Chondrocyte (in vitro differentiated cells): Measurements from ENCODE around the gene GRIK2. TPM values are rescaled to one million over a fixed set of nuclear protein-coding genes. Genes with fewer than 3 reads are reported as not detected.

Source experiments
- DNase-seq: peaks from one replicate; pipeline ENCODE4 v3.0.0; 2021; ENCODE audit warnings: mixed read lengths, low spot score
- H3K27ac Mint-ChIP-seq: one replicate; pipeline ENCODE4 v1.8.0; 2021; ENCODE audit warnings: mild to moderate bottlenecking, moderate library complexity, mixed read lengths; ENCODE audit not compliant: unreplicated experiment
- H3K27me3 Mint-ChIP-seq: 2 replicates; pipeline ENCODE4 v1.8.0; 2021; ENCODE audit warnings: low read depth, mixed read lengths
- H3K36me3 Mint-ChIP-seq: 2 replicates; pipeline ENCODE4 v1.8.0; 2021; ENCODE audit warnings: low read depth, mixed read lengths
- H3K4me1 Mint-ChIP-seq: 2 replicates; pipeline ENCODE4 v1.8.0; 2021; ENCODE audit warnings: low read depth, mild to moderate bottlenecking, mixed read lengths
- H3K4me3 Mint-ChIP-seq: one replicate; pipeline ENCODE4 v1.8.0; 2021; ENCODE audit warnings: mild to moderate bottlenecking, moderate library complexity, mixed read lengths; ENCODE audit not compliant: unreplicated experiment
- H3K9me3 Mint-ChIP-seq: 2 replicates; pipeline ENCODE4 v1.8.0; 2021; ENCODE audit warnings: low read depth, mixed read lengths
- CTCF ChIP-seq: fragments of 200-600 bp; sonication (generic); IDR thresholded peaks from 2 replicates; pipeline ENCODE4 v1.5.0; 2021; ENCODE audit warnings: antibody characterized with exemption, mild to moderate bottlenecking, moderate library complexity
- total RNA-seq: library from RNA; stranded (reverse); gene quantifications from 3 replicates; pipeline ENCODE4 v1.2.1, GENCODE V29; 2021

Gene GRIK2
- total RNA-seq, 1 donor from 2014 or later, result 8.2 TPM

GRCh38 chr6:101765281-101765680 lies 371.8 kb downstream of the GRIK2 start:
- Mint-ChIP-seq H3K9me3 (no peaks in the 10 kb centered on the region), H3K27ac (no peak overlapping the region), H3K36me3 (no peaks in the 10 kb centered on the region), H3K4me1 (peaks cover 13% of the 10 kb centered on the region), H3K27me3 (no peaks in the 10 kb centered on the region), H3K4me3 (no peak overlapping the region)
- no peak for TF ChIP-seq CTCF
- no peak for DNase-seq

GRCh38 chr6:101770116-101770515 lies 376.6 kb downstream of the GRIK2 start:
- no peak overlapping the region for H3K27ac Mint-ChIP-seq
- H3K36me3 Mint-ChIP-seq, result no peaks in the 10 kb centered on the region
- DNase-seq, result no peak
- no peaks in the 10 kb centered on the region for H3K27me3 Mint-ChIP-seq
- peaks cover 2% of the 10 kb centered on the region for H3K9me3 Mint-ChIP-seq
- no peak overlapping the region for H3K4me3 Mint-ChIP-seq
- H3K4me1 Mint-ChIP-seq, result no peaks in the 10 kb centered on the region
- no peak for TF ChIP-seq CTCF

GRCh38 chr6:101776919-101777350 lies 383.4 kb downstream of the GRIK2 start:
- DNase-seq, result no peak
- TF ChIP-seq CTCF, result no peak
- no peak overlapping the region for H3K4me3 Mint-ChIP-seq
- no peaks in the 10 kb centered on the region for H3K27me3 Mint-ChIP-seq
- no peak overlapping the region for H3K27ac Mint-ChIP-seq
- H3K36me3 Mint-ChIP-seq, result no peaks in the 10 kb centered on the region
- H3K4me1 Mint-ChIP-seq, result peaks cover 5% of the 10 kb centered on the region
- H3K9me3 Mint-ChIP-seq, result peaks cover 2% of the 10 kb centered on the region

GRCh38 chr6:101777646-101778045 lies 384.1 kb downstream of the GRIK2 start:
- no peaks in the 10 kb centered on the region for H3K36me3 Mint-ChIP-seq
- TF ChIP-seq CTCF, result no peak
- peaks cover 5% of the 10 kb centered on the region for H3K4me1 Mint-ChIP-seq
- no peak overlapping the region for H3K27ac Mint-ChIP-seq
- H3K27me3 Mint-ChIP-seq, result no peaks in the 10 kb centered on the region
- peaks cover under 1% of the 10 kb centered on the region for H3K9me3 Mint-ChIP-seq
- no peak for DNase-seq
- H3K4me3 Mint-ChIP-seq, result no peak overlapping the region

GRCh38 chr6:101779051-101779844 lies 385.7 kb downstream of the GRIK2 start:
- DNase-seq, result no peak
- peaks cover 8% of the 10 kb centered on the region for H3K9me3 Mint-ChIP-seq
- no peak overlapping the region for H3K4me3 Mint-ChIP-seq
- H3K36me3 Mint-ChIP-seq, result peaks cover 1% of the 10 kb centered on the region
- no peak overlapping the region for H3K27ac Mint-ChIP-seq
- TF ChIP-seq CTCF, result no peak
- peaks cover 5% of the 10 kb centered on the region for H3K4me1 Mint-ChIP-seq
- H3K27me3 Mint-ChIP-seq, result no peaks in the 10 kb centered on the region
